Activated T-cell treated with anti-CD3 and anti-CD28 coated beads for 1 hour (primary cell): Measurements from ENCODE around the gene DUSP9.
"Not testable (repeated sequence)": the region's sequence is repeated elsewhere in the genome, so short reads cannot be mapped to it uniquely, and the experiment has no call there.

Experiments
- DNase-seq: peaks from one replicate; pipeline ENCODE4 v3.0.0-alpha.2; 2020; ENCODE audit warnings: low read depth

Gene DUSP9

GRCh38 chrX:153646620-153647373 lies at the start of gene DUSP9:
Gene DUSP9 (plus strand): TSS chrX:153647203. CDS start chrX:153647954, 751 bp downstream.
- no peak for DNase-seq

GRCh38 chrX:153598541-153599191 lies 48.3 kb upstream of the DUSP9 start, which contains the start of gene CCNQ:
Gene CCNQ (minus strand): TSS chrX:153599139. CDS start chrX:153599073, 66 bp downstream.
- DNase-seq = peak; percentile 14

GRCh38 chrX:153599192-153600031 lies 47.6 kb upstream of the DUSP9 start:
- DNase-seq = peak; percentile 76

GRCh38 chrX:153600032-153600373 lies 47.0 kb upstream of the DUSP9 start:
- no peak for DNase-seq

GRCh38 chrX:153600921-153601320 lies 46.1 kb upstream of the DUSP9 start:
- no peak for DNase-seq

- no peak for DNase-seq
Observed at GRCh38 chrX:153601511-153602110, 45.4 kb upstream of the DUSP9 start.

GRCh38 chrX:153602601-153603000 lies 44.4 kb upstream of the DUSP9 start:
- DNase-seq = no peak

GRCh38 chrX:153603131-153603656 lies 43.8 kb upstream of the DUSP9 start:
- DNase-seq = no peak

GRCh38 chrX:153604666-153605380 lies 42.2 kb upstream of the DUSP9 start:
- DNase-seq = not testable (repeated sequence)

GRCh38 chrX:153606503-153606902 lies 40.5 kb upstream of the DUSP9 start:
- DNase-seq = no peak

- DNase-seq = no peak
Observed at GRCh38 chrX:153608376-153608775, 38.6 kb upstream of the DUSP9 start.

- DNase-seq = no peak
Observed at GRCh38 chrX:153608806-153609205, 38.2 kb upstream of the DUSP9 start.

- DNase-seq = peak; percentile 71
Observed at GRCh38 chrX:153609917-153610835, 36.8 kb upstream of the DUSP9 start.

GRCh38 chrX:153610836-153611213 lies 36.2 kb upstream of the DUSP9 start:
- DNase-seq = no peak

GRCh38 chrX:153611298-153612095 lies 35.5 kb upstream of the DUSP9 start:
- DNase-seq = no peak

GRCh38 chrX:153612413-153612812 lies 34.6 kb upstream of the DUSP9 start:
- DNase-seq = no peak

GRCh38 chrX:153614818-153615217 lies 32.2 kb upstream of the DUSP9 start:
- no peak for DNase-seq

- DNase-seq = no peak
Observed at GRCh38 chrX:153620576-153620975, 26.4 kb upstream of the DUSP9 start.

GRCh38 chrX:153621949-153622598 lies 24.9 kb upstream of the DUSP9 start:
- no peak for DNase-seq
